ENCODE measurements around the gene PSAP.

Gene PSAP

DNA sequence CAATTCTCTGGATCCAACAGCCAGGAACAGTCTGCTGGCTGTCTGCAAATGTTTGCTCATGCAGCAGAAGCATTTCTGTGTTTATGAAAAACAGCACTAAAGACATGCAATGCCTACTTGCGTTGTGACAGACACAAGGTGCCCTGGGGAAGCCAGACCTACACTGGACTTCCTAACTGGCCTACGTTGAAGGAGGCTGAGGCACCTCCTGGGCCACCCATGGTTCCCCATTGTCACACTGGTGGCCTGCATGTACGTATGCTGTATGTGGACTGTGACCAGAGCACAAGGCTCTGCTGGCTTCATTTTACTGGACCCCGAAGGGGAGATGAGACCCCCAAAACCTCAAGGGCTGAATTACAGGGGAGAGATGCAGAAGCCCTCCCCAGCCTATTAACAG, 27.7 kb downstream of the PSAP start:
- no peak for DNase-seq

GRCh38 chr10:71821909-71822763, 28.9 kb downstream of the PSAP start:
- DNase-seq, result no peak

- no peak for DNase-seq
Measured at GRCh38 chr10:71820966-71821365, 30.1 kb downstream of the PSAP start.

DNA sequence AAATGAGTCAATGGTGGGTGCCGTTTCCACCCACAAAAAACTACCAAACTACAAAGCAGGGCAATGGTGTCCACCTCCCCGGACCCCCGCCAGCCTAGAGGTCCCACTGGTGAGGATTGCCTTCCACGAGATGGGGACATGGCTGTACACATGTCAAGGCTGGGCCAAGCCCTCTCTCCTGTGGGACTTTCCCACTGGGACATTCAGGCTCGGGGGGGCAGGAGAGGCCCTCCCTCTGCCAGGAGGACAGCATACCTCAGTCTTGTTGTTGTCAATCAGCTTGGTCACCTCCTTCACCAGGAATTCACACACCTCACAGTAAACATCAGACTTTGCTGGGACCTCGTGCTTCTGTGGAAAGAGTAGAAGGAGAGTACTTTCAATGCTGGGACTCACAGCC, 31.1 kb downstream of the PSAP start:
- no peak for DNase-seq

- no peak for DNase-seq
Measured at GRCh38 chr10:71819441-71819861, 31.6 kb downstream of the PSAP start.

DNA sequence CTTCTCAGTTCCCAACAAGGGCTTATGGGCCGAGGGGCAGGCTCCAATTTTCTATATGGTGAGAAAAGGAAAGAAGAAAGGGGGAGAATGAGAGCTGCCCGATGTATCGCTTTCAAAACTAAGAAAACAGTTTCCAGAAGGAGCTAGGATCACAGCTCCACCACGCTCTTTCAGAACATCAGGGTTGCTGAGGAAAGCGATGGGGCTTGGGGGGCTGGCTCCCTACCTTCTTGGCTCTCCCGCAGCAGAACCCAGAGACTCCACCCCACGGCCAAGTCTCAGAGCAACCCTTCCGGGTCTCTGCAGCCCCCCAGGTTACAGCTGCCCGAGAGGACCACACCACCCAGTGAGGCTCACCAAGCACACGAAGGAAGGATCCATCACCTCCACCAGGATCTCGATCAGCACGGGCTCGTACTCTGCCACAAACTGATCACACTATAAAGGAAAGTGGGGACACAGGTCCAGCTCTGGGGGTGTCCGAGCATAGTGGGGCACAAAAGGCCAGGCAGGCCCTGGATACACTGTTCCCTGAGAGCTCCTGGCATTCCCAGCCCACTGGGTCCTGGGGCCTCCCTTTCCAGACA, 32.3 kb downstream of the PSAP start:
- DNase-seq, result no peak

DNA sequence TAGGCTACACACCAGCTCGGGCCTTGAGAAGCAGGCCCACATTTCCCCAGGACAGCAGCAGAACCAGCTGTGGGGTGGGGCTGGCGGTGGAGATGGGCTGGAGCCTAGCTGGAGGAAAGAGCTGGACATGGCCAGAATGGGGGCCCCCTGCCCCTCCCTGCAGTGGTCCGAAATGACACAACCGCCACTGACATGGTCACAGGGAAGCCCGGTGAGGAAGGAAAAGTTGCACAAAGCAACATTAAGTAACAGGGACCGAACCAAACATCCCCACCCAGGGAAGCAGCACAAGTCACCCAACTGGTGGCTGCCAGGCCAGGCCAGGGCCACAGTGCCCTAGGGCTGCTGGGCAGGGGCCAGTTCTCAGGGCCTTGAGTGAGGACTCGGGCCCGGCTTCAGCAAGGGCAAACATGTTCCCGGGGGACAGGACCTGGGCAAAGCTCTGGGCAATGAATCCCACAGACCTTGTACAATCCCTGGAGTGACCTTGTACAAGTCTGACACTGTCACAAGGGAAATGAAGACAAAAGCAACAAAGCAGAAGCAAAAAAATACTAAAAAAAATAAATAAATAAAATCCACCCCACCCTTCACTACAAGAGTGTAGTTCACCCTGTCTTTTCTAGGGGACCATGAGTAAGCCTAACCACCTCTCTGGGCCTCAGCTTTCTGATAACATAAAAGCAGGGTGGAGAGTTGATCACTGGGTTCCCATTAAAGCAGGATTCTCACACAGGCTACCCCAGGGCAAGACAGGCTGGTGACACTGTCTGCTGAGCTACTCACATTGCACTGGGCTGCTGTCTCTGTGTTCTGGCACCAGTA, 33.0 kb downstream of the PSAP start:
- DNase-seq, result no peak

- no peak for DNase-seq
Measured at GRCh38 chr10:71816936-71817618, 34.0 kb downstream of the PSAP start.

GRCh38 chr10:71816421-71816851, 34.6 kb downstream of the PSAP start:
- DNase-seq, result no peak

GRCh38 chr10:71815515-71816130, 35.4 kb downstream of the PSAP start:
- DNase-seq, result no peak

GRCh38 chr10:71814922-71815411, 36.1 kb downstream of the PSAP start:
- no peak for DNase-seq

- no peak for DNase-seq
Measured at GRCh38 chr10:71812913-71813590, 38.0 kb downstream of the PSAP start.

DNA sequence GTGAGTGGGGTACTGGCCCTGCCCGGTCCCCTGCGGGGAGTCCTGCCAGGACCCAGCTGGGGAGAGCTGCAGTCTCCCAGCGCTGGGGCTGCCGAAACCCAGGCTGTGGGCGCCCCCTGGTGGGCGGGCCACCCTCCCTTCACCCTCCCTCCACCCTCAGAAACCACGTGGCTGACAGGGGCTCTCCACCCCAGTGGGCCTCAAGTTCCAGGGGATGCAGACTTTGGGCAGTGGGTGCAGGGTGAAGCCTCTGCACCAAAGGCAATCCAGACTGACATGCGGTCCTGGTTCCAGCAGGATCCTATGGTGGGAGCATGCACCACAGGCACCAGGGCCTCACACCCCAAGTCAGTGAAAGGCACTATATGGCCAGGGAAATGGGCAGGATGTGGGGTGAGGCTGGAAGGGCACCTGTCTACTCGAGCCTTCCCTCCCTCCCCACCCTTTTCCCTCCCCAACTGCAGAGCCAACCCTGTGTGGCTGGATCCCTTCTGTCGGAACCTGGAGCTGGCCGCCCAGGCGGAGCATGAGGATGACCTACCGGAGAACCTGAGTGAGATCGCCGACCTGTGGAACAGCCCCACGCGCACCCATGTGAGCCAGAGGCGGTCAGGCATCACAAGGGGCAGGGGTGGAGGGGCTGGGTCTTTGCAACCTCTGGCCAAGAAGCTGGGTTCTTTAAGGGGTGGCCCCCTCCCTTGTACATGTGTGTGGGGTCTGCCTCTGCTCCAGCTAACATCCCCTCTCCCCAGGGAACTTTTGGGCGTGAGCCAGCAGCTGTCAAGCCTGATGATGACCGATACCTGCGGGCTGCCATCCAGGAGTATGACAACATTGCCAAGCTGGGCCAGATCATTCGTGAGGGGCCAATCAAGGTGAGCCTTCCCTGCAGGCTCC, 38.8 kb downstream of the PSAP start:
- DNase-seq, result peak; percentile 38

- no peak for DNase-seq
Measured at GRCh38 chr10:71811351-71811750, 39.7 kb downstream of the PSAP start.

DNA sequence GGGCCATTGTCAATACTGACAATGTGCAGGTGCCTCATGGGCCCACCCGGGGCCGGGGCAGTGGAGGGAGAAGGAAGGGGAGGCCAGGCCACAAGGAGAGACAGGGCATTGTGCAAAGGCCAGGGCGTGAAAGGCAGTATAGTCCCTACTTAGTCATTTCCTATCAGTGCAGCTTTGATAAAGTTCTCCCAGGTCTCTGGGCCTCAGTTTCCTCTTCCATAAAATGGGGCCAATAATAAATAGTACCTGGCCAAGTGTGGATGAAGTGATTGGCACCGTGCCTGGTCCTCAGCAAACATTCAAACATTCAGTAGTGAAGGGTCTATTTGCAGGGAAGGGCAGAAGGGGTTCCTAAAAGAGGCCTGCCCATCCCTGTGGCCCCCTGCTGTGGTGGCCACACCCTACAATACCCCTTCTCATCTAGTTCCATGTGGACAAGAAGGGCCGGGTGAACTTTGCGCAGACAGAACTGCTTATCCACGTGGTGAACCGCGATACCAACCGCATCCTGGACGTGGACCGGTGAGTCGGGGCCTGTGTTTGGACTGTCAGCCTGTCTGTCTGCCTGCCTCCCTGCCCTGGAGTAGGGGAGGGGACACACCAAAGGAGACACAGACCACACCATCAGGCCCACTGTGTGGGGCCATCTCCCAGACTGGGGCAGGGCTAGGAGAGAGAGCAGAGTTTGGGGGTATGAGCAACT, 40.9 kb downstream of the PSAP start:
- DNase-seq, result no peak

- DNase-seq, result no peak
Measured at GRCh38 chr10:71809628-71810027, 41.4 kb downstream of the PSAP start.

- DNase-seq, result no peak
Measured at GRCh38 chr10:71807557-71808510, 43.2 kb downstream of the PSAP start.

GRCh38 chr10:71806704-71807556, 44.1 kb downstream of the PSAP start:
- no peak for DNase-seq

Measured in NCI-H2029 (cell line).